Osteoblast (primary cell): Measurements from ENCODE around the gene SPACA4. TPM values are rescaled to one million over a fixed set of nuclear protein-coding genes. Genes with fewer than 3 reads are reported as not detected.

Experiments used
- DNase-seq: peaks from one replicate; pipeline ENCODE4 v3.0.0; 2011; ENCODE audit warnings: low spot score, mixed read lengths; ENCODE audit not compliant: insufficient read length; ENCODE audit errors: missing footprints
- H2AFZ ChIP-seq: 2 replicates; pipeline ENCODE4 v1.6.0; 2011; ENCODE audit warnings: mild to moderate bottlenecking, low read length
- H3K27ac ChIP-seq: 2 replicates; pipeline ENCODE4 v1.5.1; 2011; ENCODE audit warnings: mild to moderate bottlenecking, low read depth, low read length, moderate library complexity
- H3K27me3 ChIP-seq: 2 replicates; pipeline ENCODE4 v1.6.0; 2012; ENCODE audit warnings: mild to moderate bottlenecking, control low read depth, inconsistent platforms, low read length, moderate library complexity; ENCODE audit not compliant: insufficient read depth
- H3K36me3 ChIP-seq: 2 replicates; pipeline ENCODE4 v1.5.1; 2011; ENCODE audit warnings: mild to moderate bottlenecking, low read length, control low read depth, moderate library complexity; ENCODE audit not compliant: insufficient read depth
- H3K4me1 ChIP-seq: 2 replicates; pipeline ENCODE4 v1.5.1; 2011; ENCODE audit warnings: mild to moderate bottlenecking, low read length, control low read depth, moderate library complexity; ENCODE audit not compliant: insufficient read depth
- H3K4me2 ChIP-seq: 2 replicates; pipeline ENCODE4 v1.6.0; 2011; ENCODE audit warnings: mild to moderate bottlenecking, low read length; ENCODE audit not compliant: insufficient read depth
- H3K4me3 ChIP-seq: fragments of 200-600 bp; sonication (generic); 3 replicates; pipeline ENCODE4 v1.5.1; 2012; ENCODE audit warnings: mild to moderate bottlenecking, low read length, inconsistent platforms; ENCODE audit not compliant: insufficient read depth
- H3K79me2 ChIP-seq: 2 replicates; pipeline ENCODE4 v1.6.0; 2012; ENCODE audit warnings: mild to moderate bottlenecking, low read length, control low read depth, inconsistent platforms; ENCODE audit not compliant: insufficient read depth
- H3K9me3 ChIP-seq: 2 replicates; pipeline ENCODE4 v1.5.1; 2011; ENCODE audit warnings: low read depth, low read length, control low read depth
- H4K20me1 ChIP-seq: 2 replicates; pipeline ENCODE4 v1.6.0; 2012; ENCODE audit warnings: mild to moderate bottlenecking, low read length, control low read depth; ENCODE audit not compliant: insufficient read depth
- CTCF ChIP-seq: IDR thresholded peaks from 2 replicates; pipeline ENCODE4 v1.5.1; 2011; ENCODE audit warnings: mild to moderate bottlenecking, low read depth, low read length, moderate library complexity; ENCODE audit errors: extremely low read depth
- total RNA-seq: library from RNA; depleted of rRNA; stranded (reverse); fragments of >200 nt; gene quantifications from 2 replicates; pipeline ENCODE4 v1.2.3, GENCODE V29; 2012

SPACA4 gene
- total RNA-seq, 1 donor: not detected

- peak; percentile 62 for TF ChIP-seq CTCF
- Histone ChIP-seq H3K4me1 (no peaks in the 10 kb centered on the region), H2AFZ (peak overlapping the region; percentile 93), H3K4me2 (peak overlapping the region; percentile 43), H3K27ac (no peak overlapping the region), H3K9me3 (no peaks in the 10 kb centered on the region), H3K27me3 (no peaks in the 10 kb centered on the region), H4K20me1 (no peaks in the 10 kb centered on the region), H3K36me3 (no peaks in the 10 kb centered on the region), H3K79me2 (no peaks in the 10 kb centered on the region), H3K4me3 (no peak overlapping the region)
- DNase-seq: peak; percentile 95
Observed at GRCh38 chr19:48608798-48609263, 2.3 kb downstream of the SPACA4 start.

- Histone ChIP-seq H3K36me3 (no peaks in the 10 kb centered on the region), H3K79me2 (no peaks in the 10 kb centered on the region), H3K4me1 (no peaks in the 10 kb centered on the region), H3K27me3 (no peaks in the 10 kb centered on the region), H3K4me3 (no peak overlapping the region), H3K27ac (no peak overlapping the region), H4K20me1 (no peaks in the 10 kb centered on the region), H3K9me3 (no peaks in the 10 kb centered on the region), H3K4me2 (no peak overlapping the region), H2AFZ (no peak overlapping the region)
- TF ChIP-seq CTCF: no peak
- DNase-seq: no peak
Observed at GRCh38 chr19:48609571-48610108, 3.1 kb downstream of the SPACA4 start.

- Histone ChIP-seq H3K27ac (no peak overlapping the region), H3K4me1 (peaks cover 5% of the 10 kb centered on the region), H2AFZ (no peak overlapping the region), H3K36me3 (peaks cover 22% of the 10 kb centered on the region), H3K9me3 (no peaks in the 10 kb centered on the region), H3K27me3 (no peaks in the 10 kb centered on the region), H3K4me2 (no peak overlapping the region), H3K79me2 (peaks cover 15% of the 10 kb centered on the region), H3K4me3 (no peak overlapping the region), H4K20me1 (peaks cover 20% of the 10 kb centered on the region)
- DNase-seq: no peak
- TF ChIP-seq CTCF: no peak
Observed at GRCh38 chr19:48611872-48612271, 5.3 kb downstream of the SPACA4 start.

- Histone ChIP-seq H3K36me3 (peaks cover 32% of the 10 kb centered on the region), H3K4me2 (no peak overlapping the region), H4K20me1 (peaks cover 34% of the 10 kb centered on the region), H3K27ac (no peak overlapping the region), H3K27me3 (no peaks in the 10 kb centered on the region), H3K4me1 (peaks cover 15% of the 10 kb centered on the region), H3K9me3 (no peaks in the 10 kb centered on the region), H2AFZ (no peak overlapping the region), H3K4me3 (no peak overlapping the region), H3K79me2 (peaks cover 29% of the 10 kb centered on the region)
- no peak for TF ChIP-seq CTCF
- DNase-seq: peak; percentile 77
Observed at GRCh38 chr19:48613024-48613851, 6.7 kb downstream of the SPACA4 start.
